Upper lobe of left lung (tissue), 6 donors: ENCODE measurements around the gene ITPK1. TPM values are rescaled to one million over a fixed set of nuclear protein-coding genes. Genes with fewer than 3 reads are reported as not detected.

ENCODE experiments used
- ATAC-seq, 2 donors: fragments of 200-7000 bp; cut with Tn5 transposase; one replicate each; pipeline ENCODE4 v1.9.1; 2022; ENCODE audit warnings: mild to moderate bottlenecking in 2 of 2, moderate library complexity in 2 of 2; ENCODE audit not compliant: low FRiP score in 2 of 2
- DNase-seq, 2 donors: peaks; one replicate each; pipeline ENCODE4 v3.0.0-alpha.2; 2019 to 2020
- H3K27ac ChIP-seq, 4 donors: fragments of 200-600 bp; sonication (generic); one replicate each; pipeline ENCODE4 v1.5.1; 2016 to 2019
- H3K27me3 ChIP-seq, 4 donors: fragments of 200-600 bp; sonication (generic); one replicate each; pipeline ENCODE4 v1.5.1; 2017 to 2019
- H3K36me3 ChIP-seq, 4 donors: fragments of 200-600 bp; sonication (generic); one replicate each; pipeline ENCODE4 v1.5.1; 2016 to 2019
- H3K4me1 ChIP-seq, 4 donors: fragments of 200-600 bp; sonication (generic); one replicate each; pipeline ENCODE4 v1.5.1; 2018 to 2019
- H3K4me3 ChIP-seq, 4 donors: fragments of 200-600 bp; sonication (generic); one replicate each; pipeline ENCODE4 v1.5.1; 2017 to 2019; ENCODE audit warnings: mild to moderate bottlenecking in 2 of 4, moderate library complexity in 1 of 4
- H3K9me3 ChIP-seq, 4 donors: fragments of 200-600 bp; sonication (generic); one replicate each; pipeline ENCODE4 v1.5.1; 2018 to 2019
- EP300 ChIP-seq, 4 donors: sonication (generic); formaldehyde crosslinking; IDR thresholded peaks; one replicate each; pipeline ENCODE4 v1.5.1; 2017; ENCODE audit warnings: antibody characterized with exemption in 4 of 4, control low read depth in 2 of 4
- POLR2A ChIP-seq, 4 donors: fragments of 450-650 bp; IDR thresholded peaks; one replicate each; pipeline ENCODE4 v1.5.1; 2016 to 2017; ENCODE audit warnings: antibody characterized with exemption in 4 of 4, mild to moderate bottlenecking in 2 of 4
- POLR2AphosphoS5 ChIP-seq, 2 donors: sonication (generic); formaldehyde crosslinking; IDR thresholded peaks; one replicate each; pipeline ENCODE4 v1.5.1; 2017; ENCODE audit warnings: antibody characterized with exemption in 2 of 2
- WGBS, 2 donors: methylation state at CpG; one replicate each; pipeline ENCODE4 v1.1.5; 2017 to 2018; 5-methylcytosine and 5-hydroxymethylcytosine counted together
- total RNA-seq, 6 donors: library from RNA; depleted of rRNA in 4 of 6; stranded (reverse); fragments of >200 nt in 4 of 6; gene quantifications; one replicate each; pipeline versions ENCODE4 v1.1.0 to v1.2.1, GENCODE V29; 2016 to 2021
- TF ChIP-seq, protein P1 (sequence below), 6 experiments: fragments of 450-650 bp in 4 of 6; fragments of 200-600 bp in 2 of 6; sonication (generic) in 2 of 6; IDR thresholded peaks; one replicate each; pipeline ENCODE4 v1.5.1; 2016 to 2019; ENCODE audit warnings: antibody characterized with exemption in 6 of 6
- donor health status: DM: no; HTN: no; CAD: no; lungs with moderate emphysema.
- donor health status: DM: no; HTN: yes; CAD: no; lungs with severe emphysema.

The ITPK1 gene
- total RNA-seq, 6 donors from 2014 or later: 41.9 to 128 (median 86.1) TPM

DNA sequence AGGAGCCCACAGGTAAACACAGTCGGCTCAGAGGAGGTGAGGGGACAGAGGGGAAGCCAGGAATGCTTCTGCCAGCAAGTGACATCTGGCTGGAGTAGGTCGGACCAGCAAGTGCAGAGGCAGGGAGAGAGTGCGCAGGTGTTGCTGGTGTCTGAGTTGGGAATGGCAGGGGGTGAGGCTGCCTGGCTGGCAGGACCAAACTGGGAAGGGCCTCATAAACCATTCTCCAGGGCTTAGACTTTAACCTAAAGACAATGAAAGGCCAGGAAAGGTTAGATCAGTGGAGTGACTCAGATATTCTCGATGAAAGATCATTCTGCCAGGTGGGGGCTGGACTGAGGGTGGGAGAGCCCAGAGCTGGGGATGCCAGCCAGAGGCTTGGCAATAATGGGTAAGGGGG lies 66.4 kb downstream of the ITPK1 start:
- ATAC-seq: no peak
- no peaks in the 10 kb centered on the region for H3K36me3 ChIP-seq
- no peak for DNase-seq
- peaks cover 29 to 42% (median 35%) of the 10 kb centered on the region in 4 donors for H3K4me1 ChIP-seq
- H3K27ac ChIP-seq: peak overlapping the region in 2 of 4 donors; percentile 46 to 49
- no peaks in the 10 kb centered on the region for H3K9me3 ChIP-seq
- H3K27me3 ChIP-seq: no peaks in the 10 kb centered on the region
- WGBS, 2 donors: 54 to 77% methylated on average over 4 of the region's 4 CpGs
- H3K4me3 ChIP-seq: no peak overlapping the region
- no peak for TF ChIP-seq POLR2AphosphoS5 (IDR thresholded peaks at IDR 0.05)
- TF ChIP-seq, protein P1, sequence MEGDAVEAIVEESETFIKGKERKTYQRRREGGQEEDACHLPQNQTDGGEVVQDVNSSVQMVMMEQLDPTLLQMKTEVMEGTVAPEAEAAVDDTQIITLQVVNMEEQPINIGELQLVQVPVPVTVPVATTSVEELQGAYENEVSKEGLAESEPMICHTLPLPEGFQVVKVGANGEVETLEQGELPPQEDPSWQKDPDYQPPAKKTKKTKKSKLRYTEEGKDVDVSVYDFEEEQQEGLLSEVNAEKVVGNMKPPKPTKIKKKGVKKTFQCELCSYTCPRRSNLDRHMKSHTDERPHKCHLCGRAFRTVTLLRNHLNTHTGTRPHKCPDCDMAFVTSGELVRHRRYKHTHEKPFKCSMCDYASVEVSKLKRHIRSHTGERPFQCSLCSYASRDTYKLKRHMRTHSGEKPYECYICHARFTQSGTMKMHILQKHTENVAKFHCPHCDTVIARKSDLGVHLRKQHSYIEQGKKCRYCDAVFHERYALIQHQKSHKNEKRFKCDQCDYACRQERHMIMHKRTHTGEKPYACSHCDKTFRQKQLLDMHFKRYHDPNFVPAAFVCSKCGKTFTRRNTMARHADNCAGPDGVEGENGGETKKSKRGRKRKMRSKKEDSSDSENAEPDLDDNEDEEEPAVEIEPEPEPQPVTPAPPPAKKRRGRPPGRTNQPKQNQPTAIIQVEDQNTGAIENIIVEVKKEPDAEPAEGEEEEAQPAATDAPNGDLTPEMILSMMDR (IDR thresholded peaks at IDR 0.05): no peak
- TF ChIP-seq EP300 (IDR thresholded peaks at IDR 0.05): no peak
- TF ChIP-seq POLR2A (IDR thresholded peaks at IDR 0.05): no peak

DNA sequence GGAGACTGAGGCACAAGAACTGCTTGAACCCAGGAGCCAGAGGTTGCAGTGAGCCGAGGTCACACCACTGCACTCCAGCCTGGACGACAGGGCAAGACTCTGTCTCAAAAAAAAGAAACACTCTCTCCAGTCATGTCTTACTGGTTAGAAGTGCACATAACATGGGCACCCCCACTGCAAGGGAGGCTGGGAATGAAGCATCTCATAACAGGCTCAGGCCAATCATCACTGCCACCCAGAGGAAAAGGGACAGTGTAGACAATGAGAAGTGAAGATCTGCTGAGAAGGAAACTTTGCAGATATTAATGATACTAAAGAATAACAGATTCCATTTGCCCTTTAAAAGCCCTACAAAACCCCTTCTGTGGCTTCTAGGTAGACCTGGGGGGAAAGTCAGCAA lies 66.9 kb downstream of the ITPK1 start:
- Histone ChIP-seq H3K4me1 (peaks cover 33 to 47% (median 39%) of the 10 kb centered on the region in 4 donors), H3K9me3 (no peaks in the 10 kb centered on the region), H3K36me3 (no peaks in the 10 kb centered on the region), H3K27me3 (no peaks in the 10 kb centered on the region), H3K27ac (peak overlapping the region in 1 of 4 donors; percentile 46), H3K4me3 (no peak overlapping the region)
- DNase-seq (no peak), ATAC-seq (no peak)
- no peak for TF ChIP-seq POLR2A (IDR thresholded peaks at IDR 0.05)
- TF ChIP-seq, protein P1 (IDR thresholded peaks at IDR 0.05): no peak
- TF ChIP-seq EP300 (IDR thresholded peaks at IDR 0.05): no peak
- no peak for TF ChIP-seq POLR2AphosphoS5 (IDR thresholded peaks at IDR 0.05)
- 81 to 82% methylated on average over 2 of the region's 2 CpGs for WGBS, 2 donors

- Histone ChIP-seq H3K4me1 (peaks cover 44 to 59% (median 51%) of the 10 kb centered on the region in 4 donors), H3K27me3 (no peaks in the 10 kb centered on the region), H3K9me3 (no peaks in the 10 kb centered on the region), H3K27ac (no peak overlapping the region), H3K4me3 (no peak overlapping the region), H3K36me3 (no peaks in the 10 kb centered on the region)
- TF ChIP-seq, protein P1 (IDR thresholded peaks at IDR 0.05): no peak
- TF ChIP-seq POLR2A (IDR thresholded peaks at IDR 0.05): no peak
- TF ChIP-seq POLR2AphosphoS5 (IDR thresholded peaks at IDR 0.05): no peak
- no peak for TF ChIP-seq EP300 (IDR thresholded peaks at IDR 0.05)
- 55 to 67% methylated on average over 2 of the region's 2 CpGs for WGBS, 2 donors
- ATAC-seq (no peak), DNase-seq (no peak)
Observed at GRCh38 chr14:93047661-93048060, 68.1 kb downstream of the ITPK1 start.

- 78 to 89% methylated on average over 4 of the region's 4 CpGs for WGBS, 2 donors
Observed at GRCh38 chr14:93047157-93047556, 68.6 kb downstream of the ITPK1 start.

DNA sequence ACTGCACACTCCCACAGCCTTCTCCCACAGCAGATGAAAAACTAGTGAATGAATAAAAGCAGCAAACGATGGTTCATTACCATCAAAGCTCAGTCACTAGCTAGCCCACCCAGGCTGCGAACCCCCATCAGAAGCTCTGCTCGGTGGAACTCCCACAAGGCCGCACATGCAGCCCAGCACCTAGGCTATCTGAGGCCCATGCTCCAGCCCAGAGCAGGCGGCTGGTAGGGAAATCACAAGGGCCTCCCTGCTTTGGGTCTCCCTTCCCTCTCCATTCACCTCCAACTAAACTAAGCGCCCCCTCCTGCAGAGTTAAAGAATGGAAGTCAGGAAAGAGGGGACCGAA lies 69.0 kb downstream of the ITPK1 start:
- Histone ChIP-seq H3K4me3 (no peak overlapping the region), H3K36me3 (no peaks in the 10 kb centered on the region), H3K27me3 (no peaks in the 10 kb centered on the region), H3K27ac (no peak overlapping the region), H3K9me3 (no peaks in the 10 kb centered on the region), H3K4me1 (peaks cover 53 to 69% (median 57%) of the 10 kb centered on the region in 4 donors)
- TF ChIP-seq EP300 (IDR thresholded peaks at IDR 0.05) (no peak), POLR2AphosphoS5 (IDR thresholded peaks at IDR 0.05) (no peak), POLR2A (IDR thresholded peaks at IDR 0.05) (no peak)
- TF ChIP-seq, protein P1 (IDR thresholded peaks at IDR 0.05): no peak
- WGBS, 2 donors: 97 to 98% methylated on average over 7 of the region's 7 CpGs
- no peak for DNase-seq
- no peak for ATAC-seq

More at GRCh38 chr14:93047157-93047556, 68.6 kb downstream of the ITPK1 start:
- no peak for DNase-seq
- Histone ChIP-seq H3K27me3 (no peaks in the 10 kb centered on the region), H3K9me3 (no peaks in the 10 kb centered on the region), H3K4me1 (peaks cover 49 to 64% (median 54%) of the 10 kb centered on the region in 4 donors), H3K27ac (no peak overlapping the region), H3K36me3 (no peaks in the 10 kb centered on the region), H3K4me3 (no peak overlapping the region)
- no peak for ATAC-seq
- TF ChIP-seq EP300 (IDR thresholded peaks at IDR 0.05) (no peak), POLR2AphosphoS5 (IDR thresholded peaks at IDR 0.05) (no peak), POLR2A (IDR thresholded peaks at IDR 0.05) (no peak)
- TF ChIP-seq, protein P1 (IDR thresholded peaks at IDR 0.05): no peak
